Measurements from ENCODE around the gene TMEM79.
A peak's percentile ranks its signal among the peaks of the same experiment; 100 is the strongest.

TMEM79 gene

DNA sequence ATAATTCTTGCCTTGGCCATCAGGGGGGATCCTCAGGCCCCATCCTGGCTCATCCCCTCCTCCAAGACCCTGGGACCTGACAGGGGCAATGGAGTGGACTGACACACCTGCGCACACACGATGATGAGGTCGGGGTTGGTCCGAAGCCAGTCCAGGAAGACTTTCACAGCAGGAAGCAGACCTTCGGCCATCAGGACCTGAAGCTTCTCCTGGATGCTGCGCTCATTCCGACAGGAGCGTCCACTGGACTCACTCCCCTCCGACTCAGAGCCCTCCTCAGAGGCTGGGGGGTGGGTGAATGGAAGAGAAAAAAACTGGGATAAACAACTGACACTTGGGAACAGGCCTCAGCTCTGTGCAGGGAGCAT, 20.9 kb upstream of the TMEM79 start:
- no peak for DNase-seq (ENCODE audit: low spot score)

DNA sequence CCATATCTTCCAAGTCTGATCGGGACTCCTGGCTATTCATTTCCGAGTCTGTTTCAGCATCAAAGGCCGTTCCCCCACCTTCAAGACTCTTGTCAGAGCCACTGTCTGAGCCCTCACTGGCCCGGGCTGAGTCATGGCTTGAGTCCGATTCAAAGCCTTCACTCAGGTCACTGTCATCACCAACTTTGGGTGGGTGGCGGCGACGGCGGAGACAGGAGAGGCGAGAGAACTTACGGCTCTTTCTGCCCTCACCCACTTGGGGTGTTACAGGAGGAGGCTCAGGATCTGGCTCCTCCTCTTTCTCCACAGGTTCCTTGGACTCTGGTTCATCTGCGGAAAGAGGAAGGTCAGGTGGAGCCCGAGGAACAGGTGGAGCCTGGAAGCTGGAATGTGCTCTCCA, 18.1 kb upstream of the TMEM79 start:
- DNase-seq (ENCODE audit: low spot score) = no peak

DNA sequence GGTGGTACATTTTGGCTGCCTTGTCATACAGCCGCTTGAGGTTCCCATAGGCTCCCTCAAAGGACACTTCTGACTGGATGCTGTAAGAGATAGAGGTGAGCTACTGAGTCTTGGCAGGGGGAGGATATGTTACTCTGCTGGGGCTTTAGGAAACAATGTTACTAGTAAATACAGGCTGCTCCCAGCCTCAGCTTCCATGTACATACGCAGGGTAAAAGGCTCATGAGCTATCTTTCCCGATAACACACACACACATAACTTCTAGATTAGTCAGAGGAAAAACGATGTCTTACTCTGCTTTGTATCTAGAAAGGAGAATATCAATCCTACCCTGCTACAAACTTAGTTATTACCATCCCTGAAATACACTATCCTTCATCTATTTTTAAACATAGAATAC, 15.8 kb upstream of the TMEM79 start:
- no peak for DNase-seq (ENCODE audit: low spot score)

DNA sequence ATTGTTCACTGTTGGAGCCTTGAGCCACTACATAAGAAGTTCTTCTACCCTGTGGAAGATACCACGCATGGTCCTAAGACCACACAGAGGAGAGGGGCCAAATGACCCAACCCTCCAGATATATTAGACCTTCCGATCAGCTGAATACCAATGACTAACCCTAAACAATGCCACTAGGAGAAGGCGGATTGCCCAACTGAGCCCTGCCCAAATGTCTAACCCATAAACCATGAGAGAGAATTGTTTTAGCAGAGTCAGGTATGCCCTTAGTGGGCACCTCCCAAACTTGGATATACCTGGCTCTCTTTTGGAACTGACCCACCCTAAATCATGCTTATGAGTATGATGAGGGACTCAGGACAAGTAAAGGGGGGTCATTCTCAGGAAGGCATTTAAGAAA, 13.8 kb upstream of the TMEM79 start:
- DNase-seq (ENCODE audit: low spot score) = no peak

DNA sequence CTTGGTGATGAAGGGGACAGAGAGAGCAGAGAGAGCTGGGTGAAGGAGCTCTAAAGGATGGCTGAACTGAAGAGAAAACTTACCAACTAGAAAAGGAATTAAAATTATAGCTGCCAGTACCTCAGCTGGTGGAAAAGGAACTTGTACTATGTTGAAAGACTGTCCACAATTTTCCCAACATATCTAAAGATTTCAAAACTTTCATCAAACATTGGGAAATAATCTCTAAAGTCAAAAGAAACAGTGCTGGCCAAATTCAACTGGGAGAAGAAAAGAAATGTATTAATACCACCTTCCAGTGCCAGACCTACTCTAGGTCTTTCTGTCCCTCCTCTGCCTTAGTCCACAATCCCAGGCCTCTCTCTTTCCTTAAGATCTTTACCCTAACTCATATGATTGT, 7.6 kb upstream of the TMEM79 start:
- DNase-seq (ENCODE audit: low spot score) = no peak

DNA sequence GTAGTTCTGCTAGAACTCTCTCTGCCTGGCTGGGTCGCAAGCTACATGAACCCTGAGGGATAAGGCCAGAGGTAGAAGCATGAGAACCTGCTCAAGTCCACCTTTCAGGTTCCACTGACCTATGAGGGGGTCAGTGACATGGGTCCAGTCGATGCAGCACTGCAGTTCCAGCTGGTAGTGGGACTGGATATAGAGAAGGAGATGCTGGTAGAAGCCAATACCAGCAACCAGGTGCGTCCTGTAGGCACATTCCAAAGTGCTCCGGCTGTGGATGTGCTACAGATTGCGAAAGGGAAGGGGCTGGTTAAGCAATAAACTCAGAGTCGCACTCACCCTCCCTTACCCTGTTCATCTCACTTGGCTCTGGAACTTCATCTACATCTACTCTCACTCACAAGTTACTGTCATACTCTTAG, 7.2 kb upstream of the TMEM79 start:
- DNase-seq (ENCODE audit: low spot score) = no peak

DNA sequence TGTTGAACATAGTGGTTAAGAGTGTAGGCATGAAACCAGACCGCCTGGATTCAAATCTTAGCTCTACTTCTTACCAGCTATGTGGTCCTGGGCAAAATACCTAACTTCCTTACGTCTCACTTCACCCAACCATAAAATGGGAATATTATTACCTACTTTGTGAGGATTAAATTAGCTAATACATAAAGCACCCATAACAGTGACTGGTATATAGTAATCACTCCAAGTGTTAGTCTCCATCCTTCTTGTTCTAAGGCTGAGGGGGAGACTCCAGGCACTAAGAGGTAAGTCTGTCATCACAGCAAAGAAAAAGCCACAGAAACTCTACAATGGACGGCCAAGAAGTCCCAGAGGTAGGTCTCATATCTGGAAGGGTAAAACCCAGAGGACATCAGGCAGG, 4.3 kb upstream of the TMEM79 start:
- DNase-seq (ENCODE audit: low spot score) = no peak

DNA sequence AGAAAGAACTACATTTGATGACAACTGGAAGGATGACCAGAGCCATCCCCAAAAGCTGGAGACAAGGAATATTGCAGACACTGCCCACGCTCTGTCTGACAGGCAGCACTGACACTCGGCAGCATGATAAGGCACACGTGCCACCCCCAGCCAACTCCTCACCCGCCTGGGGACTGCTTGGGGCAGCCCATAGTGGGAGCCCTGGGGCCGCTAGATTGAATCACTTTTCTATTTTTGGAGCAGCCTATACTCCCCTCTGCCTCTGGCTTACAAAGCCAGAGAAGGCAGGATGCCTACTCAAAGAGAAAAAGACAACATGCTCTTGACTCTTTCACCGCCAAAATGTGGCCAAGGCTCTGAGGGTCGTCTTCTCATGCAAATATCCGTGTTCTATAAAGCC, 2.8 kb upstream of the TMEM79 start:
- DNase-seq (ENCODE audit: low spot score) = peak; percentile 53

DNA sequence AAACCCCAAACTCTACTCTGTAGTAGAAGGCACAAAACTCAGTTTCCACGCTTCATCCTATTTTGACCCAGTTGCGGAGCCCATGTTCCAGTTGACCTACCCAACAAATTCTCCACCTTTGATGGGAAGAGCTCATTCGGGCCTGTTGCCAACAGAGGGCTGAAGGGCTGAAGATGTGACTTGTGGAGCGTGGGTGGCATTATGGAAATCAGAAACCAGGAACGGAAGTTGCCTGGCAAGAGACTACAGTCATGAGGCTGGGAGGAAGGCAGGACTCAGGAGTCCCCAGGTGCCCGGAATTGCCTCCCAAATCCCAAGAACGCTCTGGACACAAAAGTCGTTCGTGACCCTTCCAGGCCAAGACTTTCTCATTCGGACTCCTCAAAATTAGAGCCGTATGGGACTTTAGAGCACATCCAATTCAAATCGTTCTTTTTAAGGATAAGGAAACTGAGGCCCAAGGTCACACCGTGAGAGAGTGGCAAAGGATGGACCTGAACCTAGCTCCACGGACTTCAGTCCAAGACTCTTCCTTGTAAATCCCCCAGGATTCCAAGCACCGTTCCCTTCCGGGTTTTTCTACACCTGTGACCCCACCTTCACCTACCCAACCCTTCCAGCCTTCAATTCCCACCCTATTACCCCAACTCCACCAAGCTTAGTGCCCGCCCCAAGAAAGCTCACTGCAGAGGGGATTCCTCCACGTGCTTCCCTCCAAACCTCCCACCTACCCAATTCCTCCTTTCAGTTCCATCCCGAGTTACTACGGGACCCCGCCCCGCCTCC, 2.2 kb upstream of the TMEM79 start:
- DNase-seq (ENCODE audit: low spot score) = peak; percentile 32

DNA sequence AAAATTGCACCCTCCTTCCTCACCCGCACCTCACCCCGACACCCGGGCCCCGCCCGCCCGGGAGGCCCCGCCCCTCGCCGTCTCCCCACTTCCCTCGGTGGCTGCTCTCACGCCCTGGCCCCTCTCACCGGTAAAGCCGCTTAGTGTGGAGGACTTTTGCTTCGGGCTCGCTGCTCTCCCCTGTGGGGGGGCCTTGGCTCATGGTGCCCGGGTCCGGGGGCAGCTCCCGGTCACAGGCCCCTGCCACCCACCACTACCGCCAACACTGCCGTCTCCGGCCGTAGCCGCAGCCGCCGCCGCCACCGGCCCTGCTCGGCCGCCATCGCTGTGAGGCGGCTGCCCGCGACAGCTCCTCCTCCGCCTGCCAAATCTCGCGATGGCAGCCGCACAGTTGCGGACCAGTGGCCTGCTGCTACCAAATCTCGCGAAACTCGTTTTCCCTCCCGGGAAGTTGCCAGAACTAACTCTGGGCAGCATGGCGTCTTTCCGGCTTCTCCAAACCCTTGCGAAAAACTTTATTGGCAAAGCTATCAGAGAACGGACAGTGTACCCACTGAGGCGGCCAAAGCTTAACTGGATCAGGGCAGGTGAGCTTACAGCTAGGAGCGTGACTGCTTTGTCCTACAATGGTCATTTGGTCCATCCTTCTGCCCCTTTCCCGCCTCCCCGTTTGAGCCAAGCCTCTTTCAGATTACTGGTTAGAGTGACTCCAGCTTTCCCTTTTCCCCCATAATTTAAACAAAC, 1.5 kb upstream of the TMEM79 start, which contains the start of gene SMG5:
Gene SMG5 (minus strand): TSS at position 347 of the 744 bp plus-strand sequence. CDS start 145 bp downstream, at position 202.
- peak; percentile 99 for DNase-seq (ENCODE audit: low spot score)

DNA sequence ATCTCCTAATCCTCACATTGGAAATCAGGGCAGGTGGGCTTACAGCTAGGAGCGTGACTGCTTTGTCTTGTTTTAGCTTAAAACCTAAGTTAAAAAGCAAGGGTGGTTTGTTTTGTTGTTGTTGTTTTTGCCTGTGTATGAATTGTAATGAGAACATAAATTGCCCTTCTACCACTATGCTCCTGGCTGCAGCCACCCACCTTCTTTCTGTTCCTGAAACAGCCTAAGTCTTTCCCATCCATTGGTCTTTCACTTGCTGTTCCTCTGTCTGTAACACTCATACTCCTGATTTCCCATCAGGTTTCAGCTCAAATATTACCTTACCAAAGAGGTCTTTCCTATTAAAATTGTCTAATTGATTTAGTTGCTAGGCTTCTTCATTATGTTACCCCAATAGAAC, 604 bp upstream of the TMEM79 start:
- DNase-seq (ENCODE audit: low spot score) = no peak

DNA sequence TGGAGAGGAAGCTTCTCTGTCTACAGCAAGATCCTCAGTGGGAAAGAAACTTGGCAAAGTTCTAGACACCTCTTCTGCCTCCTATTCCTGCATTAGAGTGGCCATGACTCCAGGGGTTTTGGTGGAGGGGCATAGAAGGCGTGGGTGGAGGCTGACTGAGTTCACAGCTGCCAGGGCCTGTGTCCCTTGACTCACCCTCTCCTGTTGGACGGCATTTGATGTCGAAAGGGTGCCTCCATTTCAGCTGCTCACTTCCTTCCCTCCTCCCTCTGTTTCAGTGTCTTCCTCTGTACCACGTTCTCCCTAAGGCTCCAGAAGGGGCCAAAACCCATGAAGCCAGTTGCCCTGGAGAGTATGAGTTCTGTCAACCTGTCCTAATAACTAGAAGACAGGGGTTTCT, 632 bp downstream of the TMEM79 start:
- DNase-seq (ENCODE audit: low spot score) = no peak

DNA sequence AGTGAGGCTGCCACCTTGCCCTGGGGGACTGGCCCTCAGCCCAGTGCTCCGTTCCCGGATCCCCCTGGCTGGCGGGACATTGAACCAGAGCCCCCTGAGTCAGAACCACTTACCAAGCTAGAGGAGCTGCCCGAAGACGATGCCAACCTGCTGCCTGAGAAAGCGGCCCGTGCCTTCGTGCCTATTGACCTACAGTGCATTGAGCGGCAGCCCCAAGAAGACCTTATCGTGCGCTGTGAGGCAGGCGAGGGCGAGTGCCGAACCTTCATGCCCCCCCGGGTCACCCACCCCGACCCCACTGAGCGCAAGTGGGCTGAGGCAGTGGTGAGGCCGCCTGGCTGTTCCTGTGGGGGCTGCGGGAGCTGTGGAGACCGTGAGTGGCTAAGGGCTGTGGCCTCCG, 1.3 kb downstream of the TMEM79 start:
- DNase-seq (ENCODE audit: low spot score) = no peak

DNA sequence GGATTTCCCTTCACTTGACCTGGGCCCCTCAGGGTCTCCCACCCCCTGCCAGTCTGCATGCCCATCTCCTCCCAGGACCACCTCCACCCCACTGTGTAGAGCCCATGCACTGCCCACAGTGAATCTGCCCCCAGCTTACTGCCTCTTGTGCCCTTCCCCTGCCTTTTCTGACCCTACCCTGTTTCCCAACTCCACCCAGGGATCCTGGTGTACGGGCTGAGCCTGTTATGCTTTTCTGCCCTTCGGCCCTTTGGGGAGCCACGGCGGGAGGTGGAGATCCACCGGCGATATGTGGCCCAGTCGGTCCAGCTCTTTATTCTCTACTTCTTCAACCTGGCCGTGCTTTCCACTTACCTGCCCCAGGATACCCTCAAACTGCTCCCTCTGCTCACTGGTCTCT, 1.9 kb downstream of the TMEM79 start:
- DNase-seq (ENCODE audit: low spot score) = no peak

DNA sequence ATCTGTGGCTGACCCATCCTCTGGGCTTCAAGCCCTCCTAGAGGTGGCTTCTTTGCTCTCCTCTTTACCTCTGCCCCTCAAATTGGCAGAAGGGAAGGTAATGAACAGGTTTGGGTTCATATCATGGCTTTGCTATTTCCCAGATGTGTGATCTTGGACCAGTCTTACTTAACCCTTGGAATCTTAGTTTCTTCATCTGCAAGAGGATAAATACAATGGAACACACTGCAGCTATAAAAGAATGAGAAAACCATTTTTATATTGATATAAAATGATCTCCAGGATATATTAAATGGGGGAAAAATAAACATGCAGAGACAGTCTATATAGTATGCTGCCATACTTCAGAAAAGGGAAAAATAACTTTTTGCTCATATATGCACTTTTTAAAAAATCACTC, 5.7 kb downstream of the TMEM79 start:
- DNase-seq (ENCODE audit: low spot score) = no peak

DNA sequence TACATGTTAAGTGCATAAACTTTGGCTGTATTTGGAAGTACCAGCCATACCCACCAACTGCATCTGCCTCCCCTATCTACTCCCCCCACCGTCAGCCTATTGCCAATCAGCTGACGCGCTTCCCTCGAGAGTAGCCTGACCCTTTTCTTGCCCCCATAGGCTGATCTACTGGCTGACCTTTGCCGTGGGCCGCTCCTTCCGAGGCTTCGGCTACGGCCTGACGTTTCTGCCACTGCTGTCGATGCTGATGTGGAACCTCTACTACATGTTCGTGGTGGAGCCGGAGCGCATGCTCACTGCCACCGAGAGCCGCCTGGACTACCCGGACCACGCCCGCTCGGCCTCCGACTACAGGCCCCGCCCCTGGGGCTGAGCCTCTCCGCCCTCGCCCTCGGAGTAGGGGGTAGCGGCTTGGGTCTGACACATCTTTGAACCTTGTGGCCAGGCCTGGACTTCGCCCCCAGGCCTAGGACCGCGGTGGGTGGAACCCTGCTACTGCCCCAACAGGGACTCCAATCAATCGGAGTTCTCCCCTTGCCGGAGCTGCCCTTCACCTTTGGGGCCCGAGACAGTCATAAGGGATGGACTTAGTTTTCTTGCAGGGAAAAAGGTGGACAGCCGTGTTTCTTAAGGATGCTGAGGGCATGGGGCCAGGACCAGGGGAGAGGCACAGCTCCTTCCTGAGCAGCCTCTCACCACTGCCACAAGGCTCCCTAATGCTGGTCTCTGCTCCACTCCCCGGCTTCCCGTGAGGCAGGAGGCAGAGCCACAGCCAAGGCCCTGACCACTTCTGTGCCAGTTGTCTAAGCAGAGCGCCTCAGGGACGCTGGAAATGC, 7.3 kb downstream of the TMEM79 start:
- DNase-seq (ENCODE audit: low spot score) = no peak

DNA sequence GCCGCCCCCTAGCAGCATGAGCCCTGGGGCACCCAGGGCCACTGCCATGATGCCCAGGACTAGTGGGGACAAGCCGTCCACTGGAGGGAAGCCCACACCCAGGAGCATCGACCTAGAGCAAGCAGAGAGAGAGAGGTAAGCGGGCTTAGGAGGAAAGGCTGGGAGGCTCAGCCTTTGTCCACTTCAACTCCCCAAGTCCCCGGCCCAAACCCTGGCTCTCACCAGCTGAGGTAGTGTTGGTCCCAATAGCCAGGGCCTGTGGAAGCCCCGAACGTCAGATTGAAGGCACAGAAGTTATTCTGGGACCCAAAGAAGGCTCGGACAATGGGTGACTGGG, 8.9 kb downstream of the TMEM79 start:
- DNase-seq (ENCODE audit: low spot score) = no peak

DNA sequence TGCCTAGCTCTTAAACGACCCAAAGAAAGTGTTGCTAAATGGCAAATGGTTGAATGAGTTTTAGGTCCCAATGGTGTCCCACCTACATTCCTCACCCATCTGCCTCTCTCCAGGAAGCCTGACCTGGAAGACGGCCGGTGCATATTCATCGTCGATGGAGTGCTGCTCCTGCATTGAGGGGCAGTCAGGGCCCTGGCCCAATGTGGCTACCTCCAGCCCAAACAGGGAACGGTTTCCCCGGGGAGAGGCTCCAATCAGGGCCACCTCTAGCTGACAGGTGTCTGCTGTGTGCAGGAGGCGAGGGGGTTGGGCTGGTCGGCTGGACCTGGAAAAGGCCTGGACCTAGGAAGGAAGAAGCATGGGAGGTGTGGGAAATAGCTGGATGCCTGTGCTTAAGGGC, 9.8 kb downstream of the TMEM79 start:
- no peak for DNase-seq (ENCODE audit: low spot score)

DNA sequence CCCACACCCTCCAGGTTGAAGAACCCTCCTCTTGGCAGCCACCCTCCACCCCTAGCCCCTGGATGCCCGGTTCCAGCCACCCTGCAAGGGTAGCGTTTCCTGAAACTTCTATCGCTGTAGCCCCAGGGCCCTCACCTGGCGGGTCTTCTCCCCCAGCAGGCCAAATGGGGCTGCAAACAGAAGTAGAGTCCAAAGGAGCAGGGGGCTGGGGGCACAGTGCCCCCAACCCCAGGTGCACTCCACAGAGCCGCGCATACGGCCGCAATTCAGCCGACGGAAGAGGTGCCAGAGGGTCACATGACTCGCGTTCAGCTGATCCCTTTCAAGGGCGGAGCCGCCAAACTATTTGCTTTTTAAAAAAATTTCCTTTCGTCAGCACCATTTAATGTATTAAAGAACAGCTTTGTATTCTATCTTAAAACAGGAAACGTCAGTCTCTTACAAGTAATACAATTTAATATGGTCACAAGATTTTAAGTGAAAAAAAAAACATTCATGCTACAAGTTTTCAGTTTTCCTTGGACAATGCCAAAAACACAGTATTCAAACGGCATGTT, 11.3 kb downstream of the TMEM79 start, which contains the start of gene GLMP:
Gene GLMP (minus strand): TSS at position 289 of the 557 bp plus-strand sequence. CDS start 34 bp downstream, at position 255.
- peak; percentile 59 for DNase-seq (ENCODE audit: low spot score)

DNA sequence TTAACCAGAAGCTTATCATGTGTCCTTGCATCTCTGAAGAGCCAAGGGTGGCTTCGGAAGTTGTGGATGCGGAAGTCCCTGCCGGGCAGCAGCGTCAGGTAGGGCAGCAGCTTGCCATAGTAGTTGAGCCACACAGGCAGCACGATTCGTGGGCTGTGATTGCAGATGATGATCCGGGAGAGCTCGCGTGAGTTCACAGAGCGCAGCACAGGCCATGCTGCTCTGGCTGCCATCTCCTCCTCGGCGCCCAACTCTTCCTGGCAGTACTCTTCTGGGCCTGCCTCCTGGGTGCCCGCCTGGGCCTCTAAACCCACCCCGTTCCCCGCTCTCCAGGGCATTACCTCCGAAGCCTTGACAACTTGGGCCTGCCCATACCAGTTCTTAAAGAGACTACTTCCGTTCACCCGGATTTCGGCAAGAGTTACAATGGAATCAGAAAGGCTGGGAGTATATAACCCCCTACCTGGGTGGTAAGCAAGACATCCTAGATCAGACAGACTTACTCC, 14.8 kb downstream of the TMEM79 start, which contains the start of gene VHLL:
Gene VHLL (minus strand): TSS at position 456 of the 506 bp plus-strand sequence. CDS start 118 bp downstream, at position 338.
- DNase-seq (ENCODE audit: low spot score) = no peak

DNA sequence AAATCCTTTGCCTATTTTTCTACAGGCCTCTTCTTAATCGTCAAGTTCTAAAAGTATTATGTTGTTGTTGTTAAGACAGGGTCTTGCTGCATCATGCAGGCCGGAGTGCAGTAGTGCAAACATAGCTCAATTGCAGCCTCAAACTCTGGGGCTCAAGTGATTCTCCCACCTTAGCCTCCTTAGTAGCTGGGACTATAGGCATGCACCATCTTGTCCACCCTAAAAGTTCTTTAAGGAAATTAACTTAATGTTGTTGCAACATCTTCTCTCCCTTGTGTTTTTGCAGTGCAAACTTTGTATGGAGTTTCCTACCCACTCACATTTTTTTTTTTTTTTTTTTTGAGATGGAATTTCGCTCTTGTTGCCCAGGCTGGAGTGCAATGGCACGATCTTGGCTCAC, 19.1 kb downstream of the TMEM79 start:
- DNase-seq (ENCODE audit: low spot score) = no peak

DNA sequence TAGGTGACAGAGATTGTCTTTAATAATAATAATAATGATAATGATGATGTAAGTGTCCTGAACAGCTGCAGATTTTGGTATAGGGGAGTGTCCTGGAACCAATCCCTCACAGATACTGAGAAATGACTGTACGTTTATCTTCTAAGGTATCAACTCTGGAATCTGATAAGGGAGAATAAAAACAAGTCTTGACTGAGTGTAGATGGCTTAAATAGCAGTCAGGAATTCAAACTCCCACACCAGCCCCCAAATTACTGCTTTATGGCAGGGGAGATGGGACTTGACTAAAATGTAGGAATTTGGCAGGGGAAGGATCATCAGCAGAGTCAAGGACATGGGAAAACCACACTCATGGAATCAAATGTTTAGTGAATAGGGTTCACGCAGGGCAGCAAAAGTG, 21.1 kb downstream of the TMEM79 start:
- no peak for DNase-seq (ENCODE audit: low spot score)

Data from activated CD4-positive, alpha-beta T cell treated with anti-CD3 and anti-CD28 coated beads, Interleukin-2, Interleukin-4, amounts not matched to agents 100 ng/mL and 50 ng/mL, durations not matched to agents 16 hours and 8 hours (primary cell).